ENCODE results near the gene TENM3. TPM values are rescaled to one million over a fixed set of nuclear protein-coding genes. Genes with fewer than 3 reads are reported as not detected.

The TENM3 gene
- total RNA-seq, 1 experiment from 2014 or later = not detected

DNA sequence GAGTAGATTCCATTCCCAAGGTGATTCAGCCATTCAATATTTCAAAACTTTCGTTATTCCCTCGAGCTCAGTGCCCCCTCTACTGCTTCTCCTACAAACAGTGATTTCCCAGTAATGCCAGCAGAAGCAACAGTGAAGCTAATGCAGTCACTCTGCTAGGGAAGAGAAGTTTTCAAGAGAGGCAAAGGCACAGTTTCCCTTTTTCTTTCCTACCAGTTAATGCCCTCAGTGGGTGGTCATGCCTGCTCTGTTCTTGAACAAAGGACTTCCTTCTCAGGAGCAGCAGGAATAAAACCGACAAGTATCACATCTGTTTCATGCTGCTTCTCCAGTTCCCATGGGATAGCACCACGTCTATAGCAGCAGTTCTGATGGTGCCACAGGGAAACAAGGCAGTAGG is 317.2 kb downstream of the TENM3 start:
- CTCF ChIA-PET = no interaction called here
- BruUV-seq (replicated peaks) = no TSS peak

DNA sequence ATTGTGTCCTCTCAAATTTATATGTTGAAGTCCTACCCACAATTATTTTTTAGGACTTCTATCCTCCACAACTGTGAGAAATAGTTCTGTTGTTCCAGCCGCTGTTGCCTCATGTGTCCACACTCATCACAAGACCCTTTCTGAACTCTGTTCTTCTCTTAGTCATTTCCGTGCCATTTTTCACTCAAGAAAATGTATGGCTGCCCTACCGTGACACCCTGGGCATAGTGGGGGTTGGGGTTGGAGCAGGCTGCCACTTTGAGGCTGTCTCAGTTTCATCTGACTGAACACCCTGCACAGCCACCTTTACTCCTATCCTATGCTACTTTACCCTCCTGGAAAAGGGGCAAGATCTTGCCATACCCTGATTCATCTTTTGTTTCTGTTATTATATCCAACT is 319.1 kb downstream of the TENM3 start:
- Histone ChIP-seq H3F3A (ENCODE audit: insufficient read depth, low read depth) (no peaks in the 10 kb centered on the region), H3K4me2 (no peak overlapping the region), H3K4me1 (replicated peaks; ENCODE audit: insufficient read depth) (no peaks in the 10 kb centered on the region), H4K20me1 (ENCODE audit: insufficient read depth) (no peaks in the 10 kb centered on the region), H3K79me2 (ENCODE audit: low read depth) (no peaks in the 10 kb centered on the region), H3K27ac (no peak overlapping the region), H2AFZ (no peak overlapping the region), H3K9me2 (ENCODE audit: insufficient read depth) (no peaks in the 10 kb centered on the region), H3K4me3 (no peak overlapping the region), H3K36me3 (ENCODE audit: low read depth) (no peaks in the 10 kb centered on the region), H3K27me3 (ENCODE audit: insufficient read depth, low read depth) (0 out of 2 replicates have a peak, but pooled peaks cover 4% of the 10 kb centered on the region), H3K9me3 (ENCODE audit: insufficient read depth, low read depth) (no peaks in the 10 kb centered on the region)
- BruUV-seq (replicated peaks) = no TSS peak
- TF ChIP-seq EZH2 (IDR thresholded peaks at IDR 0.05; ENCODE audit: low read depth) = no peak
- TF ChIP-seq, protein P1, sequence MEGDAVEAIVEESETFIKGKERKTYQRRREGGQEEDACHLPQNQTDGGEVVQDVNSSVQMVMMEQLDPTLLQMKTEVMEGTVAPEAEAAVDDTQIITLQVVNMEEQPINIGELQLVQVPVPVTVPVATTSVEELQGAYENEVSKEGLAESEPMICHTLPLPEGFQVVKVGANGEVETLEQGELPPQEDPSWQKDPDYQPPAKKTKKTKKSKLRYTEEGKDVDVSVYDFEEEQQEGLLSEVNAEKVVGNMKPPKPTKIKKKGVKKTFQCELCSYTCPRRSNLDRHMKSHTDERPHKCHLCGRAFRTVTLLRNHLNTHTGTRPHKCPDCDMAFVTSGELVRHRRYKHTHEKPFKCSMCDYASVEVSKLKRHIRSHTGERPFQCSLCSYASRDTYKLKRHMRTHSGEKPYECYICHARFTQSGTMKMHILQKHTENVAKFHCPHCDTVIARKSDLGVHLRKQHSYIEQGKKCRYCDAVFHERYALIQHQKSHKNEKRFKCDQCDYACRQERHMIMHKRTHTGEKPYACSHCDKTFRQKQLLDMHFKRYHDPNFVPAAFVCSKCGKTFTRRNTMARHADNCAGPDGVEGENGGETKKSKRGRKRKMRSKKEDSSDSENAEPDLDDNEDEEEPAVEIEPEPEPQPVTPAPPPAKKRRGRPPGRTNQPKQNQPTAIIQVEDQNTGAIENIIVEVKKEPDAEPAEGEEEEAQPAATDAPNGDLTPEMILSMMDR (conservative IDR thresholded peaks at IDR 0.05) = no peak
- no peak for DNase-seq
- CTCF ChIA-PET = no interaction called here
- POLR2A ChIA-PET (ENCODE audit: unreplicated experiment) = no interaction called here
- intact Hi-C loops (cut with micrococcal nuclease; ENCODE audit: unreplicated experiment) = no loop called here

More for the DNA sequence above, 317.2 kb downstream of the TENM3 start:
- intact Hi-C loops (cut with micrococcal nuclease; ENCODE audit: unreplicated experiment) = no loop called here
- Histone ChIP-seq H3K36me3 (ENCODE audit: low read depth) (no peaks in the 10 kb centered on the region), H3K4me3 (no peak overlapping the region), H3K4me2 (no peak overlapping the region), H2AFZ (no peak overlapping the region), H3K4me1 (replicated peaks; ENCODE audit: insufficient read depth) (no peaks in the 10 kb centered on the region), H3K9me3 (ENCODE audit: insufficient read depth, low read depth) (no peaks in the 10 kb centered on the region), H3K27me3 (ENCODE audit: insufficient read depth, low read depth) (0 out of 2 replicates have a peak, but pooled peaks cover 4% of the 10 kb centered on the region), H3K79me2 (ENCODE audit: low read depth) (no peaks in the 10 kb centered on the region), H3F3A (ENCODE audit: insufficient read depth, low read depth) (no peaks in the 10 kb centered on the region), H3K27ac (no peak overlapping the region), H3K9me2 (ENCODE audit: insufficient read depth) (no peaks in the 10 kb centered on the region), H4K20me1 (ENCODE audit: insufficient read depth) (no peaks in the 10 kb centered on the region)
- POLR2A ChIA-PET (ENCODE audit: unreplicated experiment) = no interaction called here
- TF ChIP-seq EZH2 (IDR thresholded peaks at IDR 0.05; ENCODE audit: low read depth) = no peak
- TF ChIP-seq, protein P1 (conservative IDR thresholded peaks at IDR 0.05) = no peak
- no peak for DNase-seq

DNA sequence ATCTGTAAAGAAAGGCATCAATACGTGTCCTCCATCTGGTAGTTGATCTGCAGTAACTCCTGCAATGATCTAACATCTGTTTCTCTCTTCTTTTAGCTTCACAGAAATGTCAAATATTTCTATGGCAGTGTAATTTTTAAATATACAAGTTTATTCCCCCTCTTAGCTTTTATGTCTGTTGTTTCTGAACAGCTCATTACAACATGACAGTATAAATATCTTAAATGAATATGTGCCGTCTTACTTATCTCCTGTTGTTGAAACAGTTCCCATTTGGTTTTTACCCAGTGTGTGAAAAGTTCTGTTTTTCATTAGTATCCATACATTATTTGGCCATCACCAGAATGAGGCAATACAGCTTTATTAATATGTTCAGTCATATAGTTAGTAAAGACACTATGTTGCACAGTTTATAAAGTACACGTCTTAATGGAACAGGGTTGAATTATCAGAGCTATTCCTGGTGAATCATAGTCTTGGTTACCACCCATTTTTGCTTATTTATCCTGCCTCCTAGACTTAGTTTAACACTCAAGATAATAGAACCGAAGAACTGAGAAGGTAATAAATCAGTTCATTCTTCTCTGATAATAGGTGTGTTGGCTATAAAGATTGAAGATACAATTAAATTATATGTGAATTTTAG is 321.6 kb downstream of the TENM3 start:
- ChIA-PET CTCF (no interaction called here), POLR2A (ENCODE audit: unreplicated experiment) (no interaction called here)
- BruUV-seq (replicated peaks) = no TSS peak
- Histone ChIP-seq H4K20me1 (ENCODE audit: insufficient read depth) (no peaks in the 10 kb centered on the region), H3K4me2 (no peak overlapping the region), H2AFZ (no peak overlapping the region), H3K27me3 (ENCODE audit: insufficient read depth, low read depth) (peaks cover 21% of the 10 kb centered on the region), H3K9me2 (ENCODE audit: insufficient read depth) (no peaks in the 10 kb centered on the region), H3K4me3 (no peak overlapping the region), H3F3A (ENCODE audit: insufficient read depth, low read depth) (no peaks in the 10 kb centered on the region), H3K36me3 (ENCODE audit: low read depth) (no peaks in the 10 kb centered on the region), H3K27ac (no peak overlapping the region), H3K4me1 (replicated peaks; ENCODE audit: insufficient read depth) (no peaks in the 10 kb centered on the region), H3K79me2 (ENCODE audit: low read depth) (no peaks in the 10 kb centered on the region), H3K9me3 (ENCODE audit: insufficient read depth, low read depth) (no peaks in the 10 kb centered on the region)
- intact Hi-C loops (cut with micrococcal nuclease; ENCODE audit: unreplicated experiment) = no loop called here
- TF ChIP-seq EZH2 (IDR thresholded peaks at IDR 0.05; ENCODE audit: low read depth) = no peak
- TF ChIP-seq, protein P1 (conservative IDR thresholded peaks at IDR 0.05) = no peak
- DNase-seq = no peak
